Erythroblast (primary cell): Measurements from ENCODE around the gene TNFAIP8L3.

Experiments
- GATA1 ChIP-seq: IDR thresholded peaks from 2 replicates; pipeline ENCODE4 v1.6.1; 2011; ENCODE audit warnings: low read depth, mild to moderate bottlenecking, control low read depth, low read length, moderate library complexity
- POLR2A ChIP-seq: IDR thresholded peaks from 2 replicates; pipeline ENCODE4 v1.6.1; 2011; ENCODE audit warnings: mild to moderate bottlenecking, low read length

- TF ChIP-seq POLR2A (no peak), GATA1 (no peak)
Observed at GRCh38 chr15:51121631-51122225, 27.0 kb upstream of the TNFAIP8L3 start.
